Hepatocyte (in vitro differentiated cells): ENCODE results near the gene EEFSEC. TPM values are rescaled to one million over a fixed set of nuclear protein-coding genes. Genes with fewer than 3 reads are reported as not detected.

Experiments used
- DNase-seq: peaks from one replicate; pipeline ENCODE4 v3.0.0-alpha.2; 2016; ENCODE audit warnings: low spot score
- H2AFZ ChIP-seq: fragments of 200-600 bp; sonication (generic); 2 replicates; pipeline ENCODE4 v1.6.0; 2016; ENCODE audit warnings: antibody characterized with exemption, mild to moderate bottlenecking
- H3K27ac ChIP-seq: fragments of 200-600 bp; sonication (generic); 2 replicates; pipeline ENCODE4 v1.5.1; 2016; ENCODE audit warnings: mild to moderate bottlenecking
- H3K27me3 ChIP-seq: fragments of 200-600 bp; sonication (generic); 2 replicates; pipeline ENCODE4 v1.6.1; 2016
- H3K36me3 ChIP-seq: fragments of 200-600 bp; sonication (generic); replicated peaks from 2 replicates; pipeline ENCODE4 v1.5.1; 2016; ENCODE audit warnings: low read depth; ENCODE audit not compliant: insufficient read depth
- H3K4me1 ChIP-seq: fragments of 200-600 bp; sonication (generic); 2 replicates; pipeline ENCODE4 v1.5.1; 2016; ENCODE audit warnings: mild to moderate bottlenecking, moderate library complexity; ENCODE audit not compliant: insufficient read depth
- H3K4me2 ChIP-seq: fragments of 200-600 bp; sonication (generic); 2 replicates; pipeline ENCODE4 v1.6.0; 2016
- H3K4me3 ChIP-seq: fragments of 200-600 bp; sonication (generic); 2 replicates; pipeline ENCODE4 v1.5.1; 2016; ENCODE audit warnings: mild to moderate bottlenecking
- H3K79me2 ChIP-seq: fragments of 200-600 bp; sonication (generic); 2 replicates; pipeline ENCODE4 v1.6.0; 2017; ENCODE audit warnings: mild to moderate bottlenecking
- H3K9me2 ChIP-seq: fragments of 200-600 bp; sonication (generic); replicated peaks from 2 replicates; pipeline ENCODE4 v1.6.0; 2017; ENCODE audit warnings: mild to moderate bottlenecking; ENCODE audit not compliant: insufficient read depth
- H3K9me3 ChIP-seq: fragments of 200-600 bp; sonication (generic); 2 replicates; pipeline ENCODE4 v1.5.1; 2016; ENCODE audit warnings: low read depth, mild to moderate bottlenecking
- H4K20me1 ChIP-seq: fragments of 200-600 bp; sonication (generic); 2 replicates; pipeline ENCODE4 v1.6.0; 2016; ENCODE audit warnings: mild to moderate bottlenecking; ENCODE audit not compliant: insufficient read depth, poor library complexity, severe bottlenecking
- EZH2 ChIP-seq: fragments of 200-600 bp; sonication (generic); IDR thresholded peaks from 2 replicates; pipeline ENCODE4 v1.6.1; 2016; ENCODE audit warnings: antibody characterized with exemption, mild to moderate bottlenecking, borderline replicate concordance
- EZH2phosphoT487 ChIP-seq: fragments of 200-600 bp; sonication (generic); IDR thresholded peaks from one replicate; pipeline ENCODE4 v1.6.1; 2018; ENCODE audit warnings: antibody characterized with exemption, mild to moderate bottlenecking, low read depth, moderate library complexity; ENCODE audit not compliant: unreplicated experiment, severe bottlenecking
- WGBS: methylation state at CpG from one replicate; pipeline ENCODE4 v1.1.6; 2016; ENCODE audit warnings: low lambda C conversion rate; ENCODE audit errors: missing lambda C conversion rate; 5-methylcytosine and 5-hydroxymethylcytosine counted together
- polyA plus RNA-seq: library from polyadenylated mRNA; unstranded; fragments of >200 nt; fragmentation: Nextera tagmentation; extraction: Ambion mirVana; gene quantifications from 2 replicates; pipeline ENCODE4 v1.2.1, GENCODE V29; 2016
- total RNA-seq: library from RNA; depleted of rRNA; stranded (reverse); fragments of >200 nt; gene quantifications from 2 replicates; pipeline ENCODE4 v1.2.3, GENCODE V29; 2014
- TF ChIP-seq, protein P1 (sequence below): fragments of 200-600 bp; sonication (generic); IDR thresholded peaks from 2 replicates; pipeline ENCODE4 v1.5.1; 2016; ENCODE audit warnings: antibody characterized with exemption, mild to moderate bottlenecking; ENCODE audit not compliant: poor library complexity

The EEFSEC gene
- total and polyA plus RNA-seq, 2 experiments from 2014 or later, result 9.8 to 17.5 TPM

- Histone ChIP-seq H3K4me2 (no peak overlapping the region), H4K20me1 (no peaks in the 10 kb centered on the region), H3K4me3 (no peak overlapping the region), H3K79me2 (peaks cover 17% of the 10 kb centered on the region), H3K4me1 (no peaks in the 10 kb centered on the region), H2AFZ (no peak overlapping the region), H3K9me3 (no peaks in the 10 kb centered on the region), H3K27ac (no peak overlapping the region), H3K27me3 (no peaks in the 10 kb centered on the region), H3K9me2 (no peaks in the 10 kb centered on the region), H3K36me3 (no peaks in the 10 kb centered on the region)
- DNase-seq, result no peak
- TF ChIP-seq, protein P1, sequence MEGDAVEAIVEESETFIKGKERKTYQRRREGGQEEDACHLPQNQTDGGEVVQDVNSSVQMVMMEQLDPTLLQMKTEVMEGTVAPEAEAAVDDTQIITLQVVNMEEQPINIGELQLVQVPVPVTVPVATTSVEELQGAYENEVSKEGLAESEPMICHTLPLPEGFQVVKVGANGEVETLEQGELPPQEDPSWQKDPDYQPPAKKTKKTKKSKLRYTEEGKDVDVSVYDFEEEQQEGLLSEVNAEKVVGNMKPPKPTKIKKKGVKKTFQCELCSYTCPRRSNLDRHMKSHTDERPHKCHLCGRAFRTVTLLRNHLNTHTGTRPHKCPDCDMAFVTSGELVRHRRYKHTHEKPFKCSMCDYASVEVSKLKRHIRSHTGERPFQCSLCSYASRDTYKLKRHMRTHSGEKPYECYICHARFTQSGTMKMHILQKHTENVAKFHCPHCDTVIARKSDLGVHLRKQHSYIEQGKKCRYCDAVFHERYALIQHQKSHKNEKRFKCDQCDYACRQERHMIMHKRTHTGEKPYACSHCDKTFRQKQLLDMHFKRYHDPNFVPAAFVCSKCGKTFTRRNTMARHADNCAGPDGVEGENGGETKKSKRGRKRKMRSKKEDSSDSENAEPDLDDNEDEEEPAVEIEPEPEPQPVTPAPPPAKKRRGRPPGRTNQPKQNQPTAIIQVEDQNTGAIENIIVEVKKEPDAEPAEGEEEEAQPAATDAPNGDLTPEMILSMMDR, result no peak
- TF ChIP-seq EZH2phosphoT487 (no peak), EZH2 (no peak)
- 92% methylated on average over 3 of the region's 3 CpGs for WGBS
These were observed 32.6 kb downstream of the EEFSEC start for GRCh38 chr3:128185630-128186447.

- no peaks in the 10 kb centered on the region for H3K9me2 ChIP-seq
- H3K4me3 ChIP-seq, result no peak overlapping the region
- no peaks in the 10 kb centered on the region for H4K20me1 ChIP-seq
- no peak for TF ChIP-seq EZH2phosphoT487
- TF ChIP-seq EZH2, result no peak
- TF ChIP-seq, protein P1, result no peak
- no peaks in the 10 kb centered on the region for H3K9me3 ChIP-seq
- H2AFZ ChIP-seq, result no peak overlapping the region
- H3K4me1 ChIP-seq, result no peaks in the 10 kb centered on the region
- peaks cover 14% of the 10 kb centered on the region for H3K79me2 ChIP-seq
- 90% methylated on average over 1 of the region's 1 CpG for WGBS
- no peak overlapping the region for H3K4me2 ChIP-seq
- no peak overlapping the region for H3K27ac ChIP-seq
- no peaks in the 10 kb centered on the region for H3K36me3 ChIP-seq
- no peak for DNase-seq
- no peaks in the 10 kb centered on the region for H3K27me3 ChIP-seq
These were observed 34.2 kb downstream of the EEFSEC start for GRCh38 chr3:128187495-128187894.

DNA sequence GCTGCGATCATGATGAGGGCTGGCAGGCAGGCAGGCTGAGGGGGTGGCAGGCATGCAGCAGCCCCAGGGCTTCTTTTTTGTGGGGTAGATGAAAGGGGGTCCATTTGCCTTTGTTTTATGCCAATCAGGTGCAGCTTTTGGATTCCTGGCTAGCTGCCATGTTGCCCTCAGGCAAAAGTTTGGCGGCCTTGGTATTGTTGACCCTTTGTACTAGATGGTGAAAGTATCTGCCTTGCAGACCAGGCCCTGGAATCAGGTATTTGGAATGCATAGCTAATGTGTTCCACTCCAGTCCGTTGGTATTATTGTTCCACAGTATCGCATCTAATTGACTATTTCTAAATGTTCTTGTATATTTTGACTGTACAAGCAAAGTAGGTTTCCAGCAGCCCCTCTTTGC is 35.0 kb downstream of the EEFSEC start:
- H3K36me3 ChIP-seq, result no peaks in the 10 kb centered on the region
- H3K4me3 ChIP-seq, result no peak overlapping the region
- no peak overlapping the region for H3K4me2 ChIP-seq
- H3K4me1 ChIP-seq, result no peaks in the 10 kb centered on the region
- no peak for DNase-seq
- no peak overlapping the region for H3K27ac ChIP-seq
- H3K27me3 ChIP-seq, result no peaks in the 10 kb centered on the region
- TF ChIP-seq EZH2phosphoT487 (no peak), EZH2 (no peak)
- TF ChIP-seq, protein P1, result no peak
- no peak overlapping the region for H2AFZ ChIP-seq
- no peaks in the 10 kb centered on the region for H3K9me2 ChIP-seq
- H3K79me2 ChIP-seq, result peaks cover 14% of the 10 kb centered on the region
- no peaks in the 10 kb centered on the region for H3K9me3 ChIP-seq
- 91% methylated on average over 4 of the region's 4 CpGs for WGBS
- no peaks in the 10 kb centered on the region for H4K20me1 ChIP-seq
